A549 (cell line): ENCODE data around the gene PEX10. TPM values are rescaled to one million over a fixed set of nuclear protein-coding genes. Genes with fewer than 3 reads are reported as not detected.

Source experiments
- ATAC-seq, 2 experiments: fragments of 200-7000 bp in 1 of 2; fragments of >200 bp in 1 of 2; cut with Nextera tagmentation in 1 of 2; cut with Tn5 transposase in 1 of 2; 3 replicates each; pipeline versions ENCODE4 v1.8.0 to v1.9.1; 2018 to 2020; ENCODE audit warnings: mild to moderate bottlenecking in 1 of 2, moderate library complexity in 1 of 2
- CTCF ChIA-PET: fragments of 300-600 bp; sonication (Branson Sonifier 250); formaldehyde crosslinking; extraction: SDS; loops from one replicate; lab custom pipeline; 2021; ENCODE audit warnings: antibody characterized with exemption, inconsistent platforms; lab: Yijun Ruan, JAX
- POLR2A ChIA-PET: fragments of 350-600 bp; formaldehyde crosslinking; extraction: SDS; loops from one replicate; lab custom pipeline; 2021; ENCODE audit warnings: antibody characterized with exemption, inconsistent platforms; lab: Yijun Ruan, JAX
- DNase-seq, 2 experiments: peaks; one replicate each; pipeline versions ENCODE4 v3.0.0 to v3.0.0-alpha.2; 2011 to 2016; ENCODE audit warnings: low read depth in 1 of 2, low spot score in 1 of 2
- FAIRE-seq: peaks from 2 replicates; lab custom pipeline; 2011; peaks lifted over from hg19 to GRCh38; lab: Jason Lieb, UNC
- H3K27ac ChIP-seq, 2 experiments: fragments of >200 bp; sonication (Bioruptor Twin); formaldehyde crosslinking; 3 replicates each; pipeline ENCODE4 v1.5.1; 2016 to 2017
- H3K4me1 ChIP-seq: fragments of >200 bp; sonication (Bioruptor Twin); formaldehyde crosslinking; 3 replicates; pipeline ENCODE4 v1.6.1; 2016
- H3K4me2 ChIP-seq: fragments of >200 bp; sonication (Bioruptor Twin); formaldehyde crosslinking; 3 replicates; pipeline ENCODE4 v1.6.1; 2016
- H3K4me3 ChIP-seq: fragments of >200 bp; sonication (Bioruptor Twin); formaldehyde crosslinking; 3 replicates; pipeline ENCODE4 v1.5.1; 2016
- H3K9me3 ChIP-seq: fragments of >200 bp; sonication (Bioruptor Twin); formaldehyde crosslinking; 3 replicates; pipeline ENCODE4 v1.6.1; 2016
- ATOH8 ChIP-seq: fragments of 250-450 bp; sonication (Bioruptor Pico); IDR thresholded peaks from 2 replicates; pipeline ENCODE4 v1.5.0; 2020; ENCODE audit warnings: low read depth, mild to moderate bottlenecking, moderate library complexity
- CEBPB ChIP-seq, 2 experiments: fragments of >200 bp in 1 of 2; sonication (Bioruptor Twin) in 1 of 2; formaldehyde crosslinking in 1 of 2; IDR thresholded peaks; 2 replicates each; pipeline ENCODE4 v1.6.1; 2012 to 2016
- CHD4 ChIP-seq: fragments of 200-600 bp; sonication (generic); IDR thresholded peaks from 2 replicates; pipeline ENCODE4 v1.6.1; 2016; ENCODE audit warnings: antibody characterized with exemption, mild to moderate bottlenecking, borderline replicate concordance
- CTCF ChIP-seq: fragments of >200 bp; sonication (Bioruptor Twin); formaldehyde crosslinking; IDR thresholded peaks from 3 replicates; pipeline ENCODE4 v1.5.1; 2016
- EHMT2 ChIP-seq: fragments of 200-600 bp; sonication (generic); IDR thresholded peaks from 2 replicates; pipeline ENCODE4 v1.6.1; 2016; ENCODE audit warnings: antibody characterized with exemption, low read depth, mild to moderate bottlenecking, moderate library complexity
- ELK1 ChIP-seq: fragments of 150-350 bp; IDR thresholded peaks from 2 replicates; pipeline ENCODE4 v1.6.1; 2014; ENCODE audit warnings: low read depth, mild to moderate bottlenecking, low read length
- EP300 ChIP-seq, 2 experiments: fragments of >200 bp; sonication (Bioruptor Twin); formaldehyde crosslinking; IDR thresholded peaks; 2 replicates in 1 of 2; 3 replicates in 1 of 2; pipeline ENCODE4 v1.6.1; 2016 to 2017
- ESRRA ChIP-seq: fragments of 150-350 bp; IDR thresholded peaks from 2 replicates; pipeline ENCODE4 v1.6.1; 2014; ENCODE audit warnings: mild to moderate bottlenecking, low read length, borderline replicate concordance
- FOSB ChIP-seq: fragments of 250-450 bp; sonication (Bioruptor Pico); IDR thresholded peaks from 2 replicates; pipeline ENCODE4 v1.5.0; 2020; ENCODE audit warnings: mild to moderate bottlenecking, moderate library complexity
- FOXS1 ChIP-seq: fragments of 250-450 bp; sonication (Bioruptor Pico); IDR thresholded peaks from 2 replicates; pipeline ENCODE4 v1.5.0; 2020; ENCODE audit warnings: mild to moderate bottlenecking, moderate library complexity
- HDAC2 ChIP-seq: fragments of 200-600 bp; sonication (generic); IDR thresholded peaks from 2 replicates; pipeline ENCODE4 v1.6.1; 2016
- HES2 ChIP-seq: fragments of >200 bp; sonication (Bioruptor Twin); formaldehyde crosslinking; IDR thresholded peaks from 2 replicates; pipeline ENCODE4 v1.6.1; 2016
- HEYL ChIP-seq: fragments of 250-450 bp; sonication (Bioruptor Pico); IDR thresholded peaks from 2 replicates; pipeline ENCODE4 v1.8.0; 2021; ENCODE audit warnings: mild to moderate bottlenecking, moderate library complexity
- HOXB13 ChIP-seq: fragments of 250-450 bp; sonication (Bioruptor Pico); IDR thresholded peaks from 2 replicates; pipeline ENCODE4 v1.5.0; 2020; ENCODE audit warnings: low read depth, mild to moderate bottlenecking, moderate library complexity
- HOXB5 ChIP-seq: fragments of 250-450 bp; sonication (Bioruptor Pico); IDR thresholded peaks from 2 replicates; pipeline ENCODE4 v1.5.0; 2020; ENCODE audit warnings: mild to moderate bottlenecking, moderate library complexity
- JUN ChIP-seq, 2 experiments: fragments of >200 bp; sonication (Bioruptor Twin); formaldehyde crosslinking; IDR thresholded peaks; 2 replicates in 1 of 2; 3 replicates in 1 of 2; pipeline ENCODE4 v1.6.1; 2016 to 2017
- KDM5A ChIP-seq: fragments of 200-600 bp; sonication (generic); IDR thresholded peaks from 2 replicates; pipeline ENCODE4 v1.6.1; 2016; ENCODE audit warnings: antibody characterized with exemption, mild to moderate bottlenecking
- MAX ChIP-seq: IDR thresholded peaks from 2 replicates; pipeline ENCODE4 v1.6.1; 2012
- MYC ChIP-seq: IDR thresholded peaks from 2 replicates; pipeline ENCODE4 v1.6.1; 2012; ENCODE audit warnings: mild to moderate bottlenecking, inconsistent platforms, low read length, improper control_type of control experiment, borderline replicate concordance
- RAD21 ChIP-seq, 2 experiments: fragments of >200 bp in 1 of 2; sonication (Bioruptor Twin) in 1 of 2; formaldehyde crosslinking in 1 of 2; IDR thresholded peaks in 1 of 2; conservative IDR thresholded peaks in 1 of 2; 2 replicates in 1 of 2; 3 replicates in 1 of 2; pipeline ENCODE4 v1.6.1; 2012 to 2018; ENCODE audit warnings: inconsistent platforms in 1 of 2
- RCOR1 ChIP-seq: fragments of 150-350 bp; IDR thresholded peaks from 2 replicates; pipeline ENCODE4 v1.6.1; 2014; ENCODE audit warnings: antibody characterized with exemption, low read length, low read depth
- RNF2 ChIP-seq: fragments of 200-600 bp; sonication (generic); IDR thresholded peaks from 2 replicates; pipeline ENCODE4 v1.6.1; 2016; ENCODE audit warnings: low read depth, mild to moderate bottlenecking, antibody characterized with exemption, moderate library complexity, borderline replicate concordance
- SREBF2 ChIP-seq: fragments of 450-650 bp; IDR thresholded peaks from 2 replicates; pipeline ENCODE4 v1.6.1; 2014; ENCODE audit warnings: mild to moderate bottlenecking, moderate library complexity
- TFCP2L1 ChIP-seq: fragments of 250-450 bp; sonication (Bioruptor Pico); IDR thresholded peaks from 2 replicates; pipeline ENCODE4 v1.5.0; 2021; ENCODE audit warnings: mild to moderate bottlenecking
- TP53 ChIP-seq: fragments of 250-450 bp; sonication (Bioruptor Pico); IDR thresholded peaks from 2 replicates; pipeline ENCODE4 v1.5.0; 2021; ENCODE audit warnings: mild to moderate bottlenecking, moderate library complexity
- USF2 ChIP-seq: fragments of 450-650 bp; IDR thresholded peaks from 2 replicates; pipeline ENCODE4 v1.6.1; 2014; ENCODE audit warnings: antibody characterized with exemption
- ZFP36 ChIP-seq: fragments of 450-650 bp; IDR thresholded peaks from 2 replicates; pipeline ENCODE4 v1.6.1; 2014; ENCODE audit warnings: borderline replicate concordance; ENCODE audit not compliant: partially characterized antibody
- WGBS: methylation state at CpG from one replicate; pipeline ENCODE4 v1.1.6; 2017; ENCODE audit errors: missing lambda C conversion rate; 5-methylcytosine and 5-hydroxymethylcytosine counted together
- polyA plus RNA-seq, 4 experiments: library from polyadenylated mRNA; depleted of rRNA in 3 of 4; stranded (reverse); fragments of >200 nt; fragmentation: RNase III in 1 of 4; extraction: RNeasy Plus Mini Kit Qiagen cat#74134 plus additional on column Dnase treatment in 1 of 4; gene quantifications; 2 replicates in 3 of 4; 3 replicates in 1 of 4; pipeline ENCODE4 v1.2.3, GENCODE V29; 2011 to 2017

PEX10 gene
- polyA plus RNA-seq, 2 of the 4 experiments (the other 2 are of a cell fraction) = 12.3 to 20.2 TPM

GRCh38 chr1:2447276-2448097 is 35.1 kb upstream of the PEX10 start (continued):
- TF ChIP-seq ZFP36 = no peak
- no peak for TF ChIP-seq HOXB5 (CRISPR knock-in tag)

- WGBS = 50% methylated on average over 2 of the region's 9 CpGs
- ChIA-PET CTCF (interaction anchor here (1.0 to 6.8 kb wide), 7 partner anchors 10 to 99 kb away, joined by 3 to 51 read pairs (median 4); no protein-coding TSS in a partner anchor), POLR2A (no interaction called here)
- peaks cover 53% of the 10 kb centered on the region for H3K4me1 ChIP-seq
- TF ChIP-seq HDAC2 = no peak
- no peak for TF ChIP-seq EP300 (IDR thresholded peaks at IDR 0.05)
- TF ChIP-seq HEYL (CRISPR knock-in tag) = no peak
- TF ChIP-seq HOXB5 (CRISPR knock-in tag) = no peak
- TF ChIP-seq JUN (IDR thresholded peaks at IDR 0.05) = no peak
- no peak for TF ChIP-seq CTCF
- no peak for TF ChIP-seq TFCP2L1 (CRISPR knock-in tag)
- peak overlapping the region; percentile 41; the same call in 1 of the 3 replicates for H3K4me2 ChIP-seq
- FAIRE-seq (no peak), ATAC-seq (0 out of 6 replicates have a peak, but pooled peaks of 1 of the 2 experiments have one; percentile 4), DNase-seq (no peak)
- peak overlapping the region; percentile 11 to 74; a peak in 3 of 6 replicates for H3K27ac ChIP-seq
- no peaks in the 10 kb centered on the region for H3K9me3 ChIP-seq
- no peak overlapping the region for H3K4me3 ChIP-seq
Observed at GRCh38 chr1:2446861-2447260, 34.5 kb upstream of the PEX10 start.

GRCh38 chr1:2446394-2446793 is 34.0 kb upstream of the PEX10 start:
- H3K4me2 ChIP-seq = no peak overlapping the region
- no peak for DNase-seq
- H3K9me3 ChIP-seq = no peaks in the 10 kb centered on the region
- no peak for FAIRE-seq
- no peak for TF ChIP-seq EHMT2
- TF ChIP-seq RAD21 (conservative IDR thresholded peaks at IDR 0.05 in 1 of 2, IDR thresholded peaks at IDR 0.05 in 1 of 2) = no peak
- no peak for TF ChIP-seq RCOR1
- TF ChIP-seq HES2 = no peak
- no peak for TF ChIP-seq MAX
- no peak for TF ChIP-seq ZFP36
- no peak for TF ChIP-seq ATOH8 (CRISPR knock-in tag)
- TF ChIP-seq SREBF2 = no peak
- TF ChIP-seq KDM5A = no peak
- TF ChIP-seq CHD4 = no peak
- no peak for TF ChIP-seq ELK1
- TF ChIP-seq RNF2 = no peak
- no peak for TF ChIP-seq USF2
- no peak for TF ChIP-seq FOXS1 (CRISPR knock-in tag)
- no peak for TF ChIP-seq HOXB13 (CRISPR knock-in tag)
- TF ChIP-seq TP53 (CRISPR knock-in tag) = no peak
- no peak for TF ChIP-seq MYC
- no peak for TF ChIP-seq FOSB (CRISPR knock-in tag)
- TF ChIP-seq ESRRA = no peak
- TF ChIP-seq CEBPB (IDR thresholded peaks at IDR 0.05) = no peak
- peaks cover 49% of the 10 kb centered on the region for H3K4me1 ChIP-seq
- 43% methylated on average over 6 of the region's 13 CpGs for WGBS
- H3K4me3 ChIP-seq = no peak overlapping the region
- POLR2A ChIA-PET = no interaction called here
- CTCF ChIA-PET = interaction anchor here (1.1 to 6.8 kb wide), 6 partner anchors 9 to 100 kb away, joined by 3 to 51 read pairs (median 4); no protein-coding TSS in a partner anchor
- H3K27ac ChIP-seq = peak overlapping the region in 1 of 2 experiments; percentile 74; a peak in 2 of 6 replicates
- no peak for ATAC-seq
